HG03558 (cell line): Measurements from ENCODE around the gene PCDHB13.
"Not testable (repeated sequence)": the region's sequence is repeated elsewhere in the genome, so short reads cannot be mapped to it uniquely, and the experiment has no call there.

ENCODE experiments used
- ATAC-seq: cut with Tn5 transposase; IDR thresholded peaks from one replicate; pipeline ENCODE4 v1.9.1; 2021; ENCODE audit warnings: moderate number of reproducible peaks; ENCODE audit not compliant: unreplicated experiment; ENCODE audit errors: extremely low read depth

PCDHB13 gene

GRCh38 chr5:141213656-141214339 is at the start of gene PCDHB13:
Gene PCDHB13, plus strand, starts transcription at chr5:141213919. Its CDS starts 205 bp downstream, at chr5:141214124.
- not testable (repeated sequence) for ATAC-seq

GRCh38 chr5:141172381-141173204 is 41.1 kb upstream of the PCDHB13 start, which contains the start of gene PCDHB7:
Gene PCDHB7, plus strand, starts transcription at chr5:141172644. Its CDS starts 192 bp downstream, at chr5:141172836.
- no peak for ATAC-seq

GRCh38 chr5:141174291-141175104 is 39.2 kb upstream of the PCDHB13 start:
- not testable (repeated sequence) for ATAC-seq

GRCh38 chr5:141175933-141176332 is 37.8 kb upstream of the PCDHB13 start:
- ATAC-seq: no peak

GRCh38 chr5:141177577-141178191 is 36.0 kb upstream of the PCDHB13 start, which contains the start of gene PCDHB8:
Gene PCDHB8, plus strand, starts transcription at chr5:141177790. Its CDS starts 245 bp downstream, at chr5:141178035.
- ATAC-seq: not testable (repeated sequence)

GRCh38 chr5:141179371-141179770 is 34.3 kb upstream of the PCDHB13 start:
- ATAC-seq: not testable (repeated sequence)

GRCh38 chr5:141179876-141180275 is 33.8 kb upstream of the PCDHB13 start:
- not testable (repeated sequence) for ATAC-seq

GRCh38 chr5:141180313-141180712 is 33.4 kb upstream of the PCDHB13 start:
- no peak for ATAC-seq

- ATAC-seq: no peak
Measured at GRCh38 chr5:141182248-141182647, 31.5 kb upstream of the PCDHB13 start, which contains the start of gene PCDHB16. Gene PCDHB16, plus strand, starts transcription at chr5:141182387. Its CDS starts 173 bp downstream, at chr5:141182560.

- not testable (repeated sequence) for ATAC-seq
Measured at GRCh38 chr5:141184117-141184855, 29.4 kb upstream of the PCDHB13 start.

- ATAC-seq: no peak
Measured at GRCh38 chr5:141186897-141187512, 26.7 kb upstream of the PCDHB13 start, which contains the start of gene PCDHB9. Gene PCDHB9, plus strand, starts transcription at chr5:141187161. Its CDS starts 158 bp downstream, at chr5:141187319.

GRCh38 chr5:141188682-141189081 is 25.0 kb upstream of the PCDHB13 start:
- ATAC-seq: not testable (repeated sequence)

- not testable (repeated sequence) for ATAC-seq
Measured at GRCh38 chr5:141189131-141189530, 24.6 kb upstream of the PCDHB13 start.

GRCh38 chr5:141192110-141192725 is 21.5 kb upstream of the PCDHB13 start, which contains the start of gene PCDHB10:
Gene PCDHB10, plus strand, starts transcription at chr5:141192353. Its CDS starts 200 bp downstream, at chr5:141192553.
- ATAC-seq: no peak

- ATAC-seq: not testable (repeated sequence)
Measured at GRCh38 chr5:141194332-141194731, 19.4 kb upstream of the PCDHB13 start.

GRCh38 chr5:141196363-141196762 is 17.4 kb upstream of the PCDHB13 start:
- no peak for ATAC-seq

- no peak for ATAC-seq
Measured at GRCh38 chr5:141199359-141200235, 14.1 kb upstream of the PCDHB13 start, which contains the start of gene PCDHB11. Gene PCDHB11, plus strand, starts transcription at chr5:141199627. Its CDS starts 148 bp downstream, at chr5:141199775.
